ENCODE results near the gene IL9R.

DNA sequence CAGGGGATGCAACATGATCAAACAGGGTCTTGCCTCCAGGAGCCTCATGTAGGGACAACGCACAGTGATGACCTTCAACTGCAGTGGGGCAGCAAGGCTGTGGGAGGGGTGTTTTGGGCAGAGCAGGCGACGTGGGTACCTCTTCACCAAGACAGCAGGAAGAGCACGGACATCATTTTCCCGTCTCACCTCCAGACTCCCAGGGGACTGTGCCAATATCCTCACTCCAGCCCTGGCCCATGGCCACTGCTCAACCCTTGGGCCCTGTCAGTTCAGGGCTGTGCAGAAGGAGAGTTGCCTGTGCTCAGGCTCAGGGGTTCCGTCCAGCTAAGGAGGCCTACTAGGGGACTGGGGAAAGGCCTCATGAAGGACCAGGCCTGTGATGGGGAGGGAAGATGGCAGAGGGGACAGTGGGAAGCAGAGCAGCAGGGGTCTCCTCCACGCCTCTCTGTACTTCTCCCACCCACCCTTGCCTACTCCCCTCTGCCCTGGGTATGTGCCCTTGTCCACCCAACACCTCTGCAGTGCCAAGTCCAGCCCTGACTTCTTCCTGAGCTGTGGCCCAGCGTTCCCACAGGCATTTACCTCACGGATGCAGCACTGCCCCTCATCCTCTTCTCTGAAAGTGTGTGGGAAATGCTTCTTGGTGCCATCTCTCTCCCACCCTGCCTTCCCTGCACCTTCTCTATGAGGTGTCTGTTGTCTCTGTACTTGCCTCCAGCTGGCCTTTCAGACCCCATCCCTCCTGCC lies 1.4 kb downstream of the IL9R start:
- TF ChIP-seq SP1 (IDR thresholded peaks at IDR 0.05; ENCODE audit: low read depth, low read length) = no peak
- TF ChIP-seq ZNF274 (IDR thresholded peaks at IDR 0.05; ENCODE audit: insufficient read depth, insufficient read length) = no peak
- TF ChIP-seq, protein P1, sequence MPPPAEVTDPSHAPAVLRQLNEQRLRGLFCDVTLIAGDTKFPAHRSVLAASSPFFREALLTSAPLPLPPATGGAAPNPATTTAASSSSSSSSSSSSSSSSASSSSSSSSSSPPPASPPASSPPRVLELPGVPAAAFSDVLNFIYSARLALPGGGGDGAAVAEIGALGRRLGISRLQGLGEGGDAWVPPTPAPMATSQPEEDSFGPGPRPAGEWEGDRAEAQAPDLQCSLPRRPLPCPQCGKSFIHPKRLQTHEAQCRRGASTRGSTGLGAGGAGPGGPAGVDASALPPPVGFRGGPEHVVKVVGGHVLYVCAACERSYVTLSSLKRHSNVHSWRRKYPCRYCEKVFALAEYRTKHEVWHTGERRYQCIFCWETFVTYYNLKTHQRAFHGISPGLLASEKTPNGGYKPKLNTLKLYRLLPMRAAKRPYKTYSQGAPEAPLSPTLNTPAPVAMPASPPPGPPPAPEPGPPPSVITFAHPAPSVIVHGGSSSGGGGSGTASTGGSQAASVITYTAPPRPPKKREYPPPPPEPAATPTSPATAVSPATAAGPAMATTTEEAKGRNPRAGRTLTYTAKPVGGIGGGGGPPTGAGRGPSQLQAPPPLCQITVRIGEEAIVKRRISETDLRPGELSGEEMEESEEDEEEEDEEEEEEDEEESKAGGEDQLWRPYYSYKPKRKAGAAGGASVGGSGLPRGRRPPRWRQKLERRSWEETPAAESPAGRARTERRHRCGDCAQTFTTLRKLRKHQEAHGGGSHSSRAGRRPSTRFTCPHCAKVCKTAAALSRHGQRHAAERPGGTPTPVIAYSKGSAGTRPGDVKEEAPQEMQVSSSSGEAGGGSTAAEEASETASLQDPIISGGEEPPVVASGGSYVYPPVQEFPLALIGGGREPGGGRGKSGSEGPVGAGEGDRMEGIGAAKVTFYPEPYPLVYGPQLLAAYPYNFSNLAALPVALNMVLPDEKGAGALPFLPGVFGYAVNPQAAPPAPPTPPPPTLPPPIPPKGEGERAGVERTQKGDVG (CRISPR knock-in tag; IDR thresholded peaks at IDR 0.05) = no peak
- TF ChIP-seq, protein P2, sequence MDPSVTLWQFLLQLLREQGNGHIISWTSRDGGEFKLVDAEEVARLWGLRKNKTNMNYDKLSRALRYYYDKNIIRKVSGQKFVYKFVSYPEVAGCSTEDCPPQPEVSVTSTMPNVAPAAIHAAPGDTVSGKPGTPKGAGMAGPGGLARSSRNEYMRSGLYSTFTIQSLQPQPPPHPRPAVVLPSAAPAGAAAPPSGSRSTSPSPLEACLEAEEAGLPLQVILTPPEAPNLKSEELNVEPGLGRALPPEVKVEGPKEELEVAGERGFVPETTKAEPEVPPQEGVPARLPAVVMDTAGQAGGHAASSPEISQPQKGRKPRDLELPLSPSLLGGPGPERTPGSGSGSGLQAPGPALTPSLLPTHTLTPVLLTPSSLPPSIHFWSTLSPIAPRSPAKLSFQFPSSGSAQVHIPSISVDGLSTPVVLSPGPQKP (IDR thresholded peaks at IDR 0.05; ENCODE audit: low read depth, low read length) = no peak
- no peak for TF ChIP-seq EZH2 (IDR thresholded peaks at IDR 0.05; ENCODE audit: borderline replicate concordance, control insufficient read depth, low read depth, low read length)
- no peak for TF ChIP-seq POLR2A (IDR thresholded peaks at IDR 0.05; ENCODE audit: low read depth, low read length)
- no peak for TF ChIP-seq EP300 (IDR thresholded peaks at IDR 0.05; ENCODE audit: borderline replicate concordance in 1 of 2, control insufficient read depth in 1 of 2, low read depth in 2 of 2, low read length in 2 of 2)
- TF ChIP-seq FOS (IDR thresholded peaks at IDR 0.05; ENCODE audit: borderline replicate concordance, extremely low read depth, insufficient read length) = no peak
- no peak for TF ChIP-seq POLR2AphosphoS5 (IDR thresholded peaks at IDR 0.05; ENCODE audit: low read length)

Data from GM12878 (cell line).